AG09319 (cell line): ENCODE results near the gene RAB9B.

Source experiments
- DNase-seq: peaks from one replicate; pipeline ENCODE4 v3.0.0-alpha.2; 2010; ENCODE audit warnings: low read depth; ENCODE audit errors: extremely low read depth
- CTCF ChIP-seq: IDR thresholded peaks from 2 replicates; pipeline ENCODE4 v1.5.1; 2011; ENCODE audit warnings: low read depth, mild to moderate bottlenecking, inconsistent platforms, low read length, moderate library complexity

RAB9B gene

GRCh38 chrX:103781062-103781402 is 51.0 kb downstream of the RAB9B start:
- no peak for TF ChIP-seq CTCF
- DNase-seq, result no peak

DNA sequence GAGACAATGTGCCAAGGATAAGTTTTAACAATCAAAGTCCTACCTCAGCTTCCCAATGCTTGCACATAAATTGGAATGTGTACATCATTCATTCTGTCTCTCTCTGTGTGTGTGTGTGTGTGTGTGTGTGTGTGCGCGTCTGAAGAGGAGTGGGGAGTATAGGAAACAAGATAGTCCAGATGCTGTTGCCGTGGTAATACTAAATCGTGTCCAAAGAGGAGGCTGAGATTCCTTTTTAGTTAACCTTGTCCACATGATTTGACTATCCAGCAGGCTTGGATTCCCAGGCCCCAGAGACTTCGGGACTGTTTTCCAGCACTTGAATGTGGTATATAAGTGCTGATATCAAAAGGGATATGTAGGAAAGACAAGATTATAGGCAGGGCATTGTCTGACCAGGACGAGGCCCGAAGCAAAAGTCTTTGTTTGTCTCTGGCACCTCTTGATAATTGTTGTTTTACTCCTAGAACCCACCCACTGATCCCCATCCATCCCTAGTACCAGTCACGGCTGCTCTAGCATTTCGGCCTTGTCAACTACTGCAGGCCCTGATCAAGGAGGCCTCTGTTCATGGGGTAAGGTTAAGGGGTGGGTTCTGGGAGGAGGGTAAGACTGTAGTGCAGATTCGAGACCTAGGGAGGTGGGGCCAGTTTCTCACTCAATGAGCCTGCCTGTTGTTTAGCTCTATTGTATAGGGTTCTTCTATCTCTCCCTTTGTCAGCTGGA is 51.6 kb downstream of the RAB9B start:
- no peak for TF ChIP-seq CTCF
- DNase-seq, result no peak

GRCh38 chrX:103779141-103779789 is 52.8 kb downstream of the RAB9B start:
- no peak for DNase-seq

DNA sequence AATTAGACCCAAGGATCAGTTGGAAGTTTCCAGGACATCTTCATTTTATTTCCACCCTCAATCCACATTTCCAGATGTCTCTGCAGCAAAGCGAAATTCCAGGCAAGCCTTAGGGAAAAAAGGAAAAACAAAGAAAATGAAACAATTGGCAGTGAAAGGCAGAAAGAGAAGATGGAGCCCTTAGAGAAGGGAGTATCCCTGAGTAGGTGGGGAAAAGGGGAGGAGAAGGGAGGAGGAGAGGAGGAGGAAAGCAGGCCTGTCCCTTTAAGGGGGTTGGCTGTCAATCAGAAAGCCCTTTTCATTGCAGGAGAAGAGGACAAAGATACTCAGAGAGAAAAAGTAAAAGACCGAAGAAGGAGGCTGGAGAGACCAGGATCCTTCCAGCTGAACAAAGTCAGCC is 55.5 kb downstream of the RAB9B start, which contains the start of gene PLP1:
PLP1 (plus strand) TSS at position 295 of the 400 bp plus-strand sequence. CDS start 156 bp downstream, outside the sequence.
- no peak for DNase-seq
- no peak for TF ChIP-seq CTCF

More at GRCh38 chrX:103779141-103779789, 52.8 kb downstream of the RAB9B start:
- TF ChIP-seq CTCF, result no peak

DNA sequence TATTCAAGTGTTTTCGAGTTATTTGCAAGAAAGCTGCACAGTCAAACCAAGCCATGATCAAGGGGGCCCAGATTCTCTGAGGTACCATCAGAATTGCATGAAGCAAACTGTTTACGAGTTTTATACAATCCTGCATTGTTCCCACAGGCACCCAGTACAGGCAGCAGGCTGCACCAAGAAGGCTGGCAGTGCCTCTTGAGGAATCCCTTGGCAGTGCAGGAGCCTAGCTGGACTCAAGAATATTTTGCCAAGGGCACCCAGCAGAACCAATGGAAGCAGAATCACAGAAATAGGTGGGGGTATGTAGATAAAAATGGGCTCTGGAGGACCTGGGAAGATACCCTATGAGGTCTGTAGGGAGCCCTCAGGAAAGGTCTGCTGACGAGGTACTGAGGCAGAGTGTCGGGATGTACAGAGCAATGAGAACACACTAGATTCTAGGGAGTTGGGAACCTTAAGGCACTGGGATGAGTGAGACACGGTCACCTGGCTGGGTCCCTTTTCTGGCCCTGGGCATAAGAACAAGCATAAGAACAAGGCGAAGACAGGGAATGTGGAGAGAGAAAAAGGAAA is 57.9 kb downstream of the RAB9B start:
- TF ChIP-seq CTCF, result peak; percentile 35
- no peak for DNase-seq

- TF ChIP-seq CTCF, result no peak
- DNase-seq, result no peak
Measured at GRCh38 chrX:103773445-103773844, 58.6 kb downstream of the RAB9B start.
